RWPE1 (cell line): ENCODE measurements around the gene ETHE1.

Source experiments
- CTCF ChIA-PET: fragments of 350-600 bp; sonication (Branson Sonifier 250); formaldehyde crosslinking; extraction: SDS; loops from one replicate; lab custom pipeline; 2021; lab: Yijun Ruan, JAX
- POLR2A ChIA-PET: fragments of 400-600 bp; formaldehyde crosslinking; extraction: SDS; loops from one replicate; lab custom pipeline; 2020; ENCODE audit warnings: antibody characterized with exemption; ENCODE audit not compliant: low non-redundant PET; lab: Yijun Ruan, JAX
- DNase-seq: peaks from one replicate; pipeline ENCODE4 v3.0.0; 2012; ENCODE audit warnings: low spot score
- H3K27ac ChIP-seq: fragments of 450-650 bp; 2 replicates; pipeline ENCODE4 v1.5.1; 2017
- TF ChIP-seq, protein P1 (sequence below): fragments of 450-650 bp; conservative IDR thresholded peaks from 2 replicates; pipeline ENCODE4 v1.5.1; 2017; ENCODE audit warnings: low read depth, mild to moderate bottlenecking

ETHE1 gene

DNA sequence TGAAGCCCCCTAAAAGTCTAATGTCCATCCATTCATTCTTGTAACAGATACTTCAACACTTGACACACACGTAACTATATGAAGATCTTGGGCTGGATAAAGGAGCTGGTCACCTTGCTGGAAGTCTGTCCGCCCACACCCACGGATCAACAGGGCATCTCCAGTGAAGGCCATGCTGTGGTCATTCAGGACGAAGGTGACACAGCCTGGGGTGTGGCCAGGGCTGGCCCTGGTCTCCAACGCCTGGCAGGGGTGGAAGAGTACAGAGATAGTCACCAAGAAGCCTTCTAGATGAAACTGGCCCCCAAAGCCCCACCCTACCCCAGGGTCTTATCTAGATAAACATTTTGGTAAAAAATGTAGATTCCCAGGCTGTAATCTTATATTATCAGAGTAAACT lies 15.7 kb downstream of the ETHE1 start:
- no peak overlapping the region for H3K27ac ChIP-seq
- TF ChIP-seq, protein P1, sequence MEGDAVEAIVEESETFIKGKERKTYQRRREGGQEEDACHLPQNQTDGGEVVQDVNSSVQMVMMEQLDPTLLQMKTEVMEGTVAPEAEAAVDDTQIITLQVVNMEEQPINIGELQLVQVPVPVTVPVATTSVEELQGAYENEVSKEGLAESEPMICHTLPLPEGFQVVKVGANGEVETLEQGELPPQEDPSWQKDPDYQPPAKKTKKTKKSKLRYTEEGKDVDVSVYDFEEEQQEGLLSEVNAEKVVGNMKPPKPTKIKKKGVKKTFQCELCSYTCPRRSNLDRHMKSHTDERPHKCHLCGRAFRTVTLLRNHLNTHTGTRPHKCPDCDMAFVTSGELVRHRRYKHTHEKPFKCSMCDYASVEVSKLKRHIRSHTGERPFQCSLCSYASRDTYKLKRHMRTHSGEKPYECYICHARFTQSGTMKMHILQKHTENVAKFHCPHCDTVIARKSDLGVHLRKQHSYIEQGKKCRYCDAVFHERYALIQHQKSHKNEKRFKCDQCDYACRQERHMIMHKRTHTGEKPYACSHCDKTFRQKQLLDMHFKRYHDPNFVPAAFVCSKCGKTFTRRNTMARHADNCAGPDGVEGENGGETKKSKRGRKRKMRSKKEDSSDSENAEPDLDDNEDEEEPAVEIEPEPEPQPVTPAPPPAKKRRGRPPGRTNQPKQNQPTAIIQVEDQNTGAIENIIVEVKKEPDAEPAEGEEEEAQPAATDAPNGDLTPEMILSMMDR, result no peak
- no peak for DNase-seq
- ChIA-PET CTCF (no interaction called here), POLR2A (no interaction called here)

DNA sequence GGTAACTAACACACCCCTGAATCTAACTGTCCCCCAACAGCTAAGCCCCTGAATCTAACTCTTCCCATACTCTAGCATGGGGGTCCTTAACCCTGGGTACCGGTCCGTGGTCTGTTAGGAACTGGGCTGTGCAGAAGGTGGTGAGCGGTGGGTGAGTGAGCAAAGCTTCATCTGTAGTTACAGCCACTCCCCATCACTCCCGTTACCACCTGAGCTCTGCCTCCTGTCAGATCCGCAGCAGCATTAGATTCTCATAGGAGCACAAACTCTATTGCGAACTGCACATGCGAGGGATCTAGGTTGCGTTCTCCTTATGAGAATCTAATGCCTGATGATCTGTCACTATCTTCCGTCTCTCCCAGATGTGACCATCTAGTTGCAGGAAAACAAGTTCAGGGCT lies 16.3 kb downstream of the ETHE1 start:
- ChIA-PET POLR2A (no interaction called here), CTCF (no interaction called here)
- H3K27ac ChIP-seq, result no peak overlapping the region
- TF ChIP-seq, protein P1, result no peak
- DNase-seq, result no peak

DNA sequence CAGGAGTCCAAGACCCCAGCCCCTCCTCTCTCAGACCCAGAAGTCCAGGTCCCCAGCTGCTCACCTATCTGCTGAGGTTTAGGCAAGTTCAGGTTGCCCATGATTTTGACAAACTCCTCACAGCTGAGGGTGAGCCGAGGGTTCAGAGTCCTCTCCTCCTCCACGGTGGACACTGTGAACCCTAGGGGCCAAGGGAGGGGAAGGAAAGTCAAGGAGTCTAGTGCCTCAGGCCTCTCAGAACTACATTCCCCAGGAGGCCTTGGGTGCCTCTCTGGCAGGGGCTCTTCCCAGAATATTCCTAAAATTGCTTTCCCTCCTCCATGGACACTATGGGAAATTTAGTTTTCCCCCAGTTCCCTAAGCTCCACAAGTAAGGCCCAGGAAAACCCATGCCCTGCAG lies 19.1 kb downstream of the ETHE1 start:
- POLR2A ChIA-PET, result no interaction called here
- TF ChIP-seq, protein P1, result no peak
- CTCF ChIA-PET, result interaction anchor here (1.0 to 1.3 kb wide), 2 partner anchors 12 to 61 kb away, joined by 3 to 7 read pairs; no protein-coding TSS in a partner anchor
- DNase-seq, result no peak
- H3K27ac ChIP-seq, result no peak overlapping the region

DNA sequence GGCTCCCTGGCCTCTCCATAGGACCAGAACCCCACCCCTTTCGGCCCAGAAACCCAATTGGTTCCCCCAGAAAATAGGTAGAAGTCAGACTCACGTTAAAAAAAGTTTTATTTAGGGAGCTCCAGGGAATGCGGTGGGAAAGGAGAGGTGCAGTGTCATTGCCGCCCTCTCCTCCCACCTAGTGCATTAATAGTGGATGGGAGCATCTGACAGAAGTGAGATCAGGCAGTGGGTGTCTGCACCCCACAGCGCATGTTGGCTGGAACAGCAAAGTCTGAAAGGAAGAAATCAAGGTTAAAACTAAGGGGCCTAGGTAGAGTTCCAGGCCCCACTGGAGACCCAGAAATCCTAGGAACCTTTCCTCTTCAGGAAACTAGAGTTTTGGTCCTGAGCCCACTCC lies 20.4 kb downstream of the ETHE1 start:
- CTCF ChIA-PET, result no interaction called here

DNA sequence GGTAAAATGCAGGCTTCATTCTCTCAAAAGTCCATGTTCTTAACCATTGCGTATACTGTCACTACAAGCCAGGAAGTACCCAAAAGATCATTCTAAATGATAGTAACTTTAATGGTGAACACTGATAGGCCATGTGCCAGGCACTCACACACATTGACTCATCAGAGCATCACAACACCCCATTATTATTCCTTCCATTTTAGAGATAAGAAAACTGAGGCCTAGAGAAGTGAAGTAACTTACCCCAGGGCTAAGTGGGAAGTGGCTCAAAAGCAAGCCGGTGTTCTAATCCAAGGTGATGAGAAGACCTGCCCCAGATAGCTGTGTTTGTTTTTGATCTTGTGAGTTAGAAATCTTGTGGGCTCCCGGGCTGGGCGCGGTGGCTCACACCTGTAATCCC lies 21.1 kb downstream of the ETHE1 start:
- ChIA-PET CTCF (no interaction called here), POLR2A (interaction anchor here (0.7 kb wide), 1 partner anchor 40 kb away, joined by 4 read pairs; no protein-coding TSS in a partner anchor)
- peak overlapping the region; percentile 87 for H3K27ac ChIP-seq
- TF ChIP-seq, protein P1, result no peak
- DNase-seq, result no peak

More for the DNA sequence above, 20.4 kb downstream of the ETHE1 start:
- POLR2A ChIA-PET, result interaction anchor here (0.7 kb wide), 1 partner anchor 41 kb away, joined by 4 read pairs; no protein-coding TSS in a partner anchor
- TF ChIP-seq, protein P1, result no peak
- peak overlapping the region; percentile 38 for H3K27ac ChIP-seq
- no peak for DNase-seq

DNA sequence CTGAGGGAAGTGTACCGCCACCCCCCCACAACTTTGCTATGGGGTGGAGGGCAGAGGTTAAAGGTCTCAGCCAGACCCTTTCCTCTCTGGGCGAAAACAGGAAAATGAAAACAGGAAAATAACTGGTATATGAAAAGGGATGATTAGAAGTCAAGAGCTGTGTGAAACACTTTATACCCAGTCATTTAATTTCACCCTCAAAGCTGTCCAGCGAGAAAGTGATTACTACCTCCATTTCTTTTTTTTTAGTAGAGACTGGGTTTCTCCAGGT lies 21.9 kb downstream of the ETHE1 start:
- H3K27ac ChIP-seq, result peak overlapping the region; percentile 87
- TF ChIP-seq, protein P1, result no peak
- no peak for DNase-seq
- CTCF ChIA-PET, result interaction anchor here (1.9 to 2.9 kb wide), 2 partner anchors 14 to 58 kb away, joined by 9 read pairs; no protein-coding TSS in a partner anchor
- POLR2A ChIA-PET, result no interaction called here
